NCI-H146 (cell line): ENCODE results near the gene AOC3.
"Not testable (repeated sequence)": the region's sequence is repeated elsewhere in the genome, so short reads cannot be mapped to it uniquely, and the experiment has no call there.

Experiments
- DNase-seq: peaks from one replicate; lab custom pipeline; 2025; lab: John Stamatoyannopoulos, UW

The AOC3 gene

GRCh38 chr17:42894283-42895184 is 43.5 kb downstream of the AOC3 start:
- no peak for DNase-seq

GRCh38 chr17:42895185-42895555 is 44.2 kb downstream of the AOC3 start:
- DNase-seq: no peak

- no peak for DNase-seq
Measured at GRCh38 chr17:42898147-42898811, 47.3 kb downstream of the AOC3 start.

- not testable (repeated sequence) for DNase-seq
Measured at GRCh38 chr17:42899981-42900380, 49.0 kb downstream of the AOC3 start.

- no peak for DNase-seq
Measured at GRCh38 chr17:42900460-42901331, 49.7 kb downstream of the AOC3 start, which contains the start of gene G6PC1. Gene G6PC1 (plus strand): TSS chr17:42900799. CDS start chr17:42900877, 78 bp downstream.

GRCh38 chr17:42901535-42902229 is 50.7 kb downstream of the AOC3 start:
- DNase-seq: no peak

- no peak for DNase-seq
Measured at GRCh38 chr17:42904110-42904469, 53.1 kb downstream of the AOC3 start.

GRCh38 chr17:42906772-42907446 is 55.9 kb downstream of the AOC3 start:
- no peak for DNase-seq
